Stimulated activated CD8-positive, alpha-beta memory T cell treated with anti-CD3 and anti-CD28 coated beads, Interleukin-4, amount 100 ng/mL, for 4 hours (primary cell): ENCODE results near the gene MED12L.

Source experiments
- DNase-seq, 2 donors: peaks; one replicate each; pipeline ENCODE4 v3.0.0-alpha.2; 2020; ENCODE audit warnings: low read depth in 2 of 2, low spot score in 1 of 2

MED12L gene

DNA sequence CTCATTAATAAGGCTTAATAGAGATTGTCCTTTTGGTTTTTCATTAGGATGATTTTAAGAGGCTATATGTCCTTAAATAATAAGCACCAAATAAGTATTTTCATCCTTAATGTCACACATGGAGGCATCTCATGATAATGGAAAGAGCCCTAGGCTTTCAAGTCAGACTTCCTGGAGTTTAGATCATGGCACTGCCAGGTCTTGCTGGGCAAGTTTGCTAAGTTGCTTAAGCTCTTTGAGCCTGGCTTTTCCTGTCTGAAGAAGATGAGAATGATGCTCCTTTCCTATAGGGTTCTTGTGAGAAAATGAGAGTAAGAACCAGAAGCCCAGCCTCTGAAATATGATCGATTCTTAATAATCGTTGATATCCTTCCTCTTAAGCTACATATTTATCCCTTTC is 322.5 kb downstream of the MED12L start:
- no peak for DNase-seq

DNA sequence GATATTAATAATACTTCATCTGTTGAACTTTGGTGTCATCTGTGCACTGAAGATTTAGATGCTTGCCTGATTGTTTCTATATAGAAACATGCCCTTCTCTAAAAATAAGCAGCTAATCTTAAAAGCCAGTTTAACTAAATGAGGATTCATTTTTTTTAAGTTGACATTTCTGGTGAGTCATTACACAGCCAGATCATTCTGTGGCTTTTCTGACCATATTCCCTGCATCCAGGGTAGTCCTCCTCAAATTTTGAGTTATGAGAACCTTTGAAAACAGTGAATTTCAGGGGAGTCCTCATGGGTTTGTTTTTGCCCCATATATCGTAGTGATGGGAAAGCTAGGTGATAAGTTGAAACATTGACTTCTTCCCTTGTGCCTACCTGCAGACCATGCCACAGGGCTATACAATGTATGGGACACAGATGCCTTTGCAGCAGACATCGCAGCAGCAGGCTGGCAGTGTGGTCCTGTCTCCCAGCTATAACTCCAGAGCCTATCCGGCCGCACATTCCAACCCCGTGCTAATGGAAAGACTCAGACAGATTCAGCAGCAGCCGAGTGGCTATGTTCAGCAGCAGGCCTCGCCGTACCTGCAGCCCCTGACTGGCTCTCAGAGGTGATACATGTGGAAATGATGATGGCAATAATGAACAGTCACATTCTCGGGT is 325.6 kb downstream of the MED12L start:
- DNase-seq: no peak

DNA sequence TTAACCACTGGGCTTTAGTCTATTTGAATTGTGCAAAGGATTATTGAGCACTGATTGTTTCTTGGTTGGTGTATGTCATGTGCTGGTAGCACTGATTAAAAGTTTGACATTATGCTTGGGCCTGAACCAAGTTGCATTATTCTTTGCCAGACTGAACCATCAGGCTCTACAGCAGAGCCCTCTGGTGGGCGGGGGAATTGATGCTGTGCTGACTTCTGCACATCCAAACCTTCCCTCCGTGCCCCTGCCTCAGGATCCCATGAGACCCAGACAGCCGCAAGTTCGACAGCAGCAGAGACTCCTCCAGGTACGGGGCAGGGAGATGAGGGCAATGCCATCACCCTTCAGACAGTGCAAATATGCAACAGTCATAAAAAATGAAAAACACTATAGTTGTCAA is 327.5 kb downstream of the MED12L start:
- DNase-seq: no peak

DNA sequence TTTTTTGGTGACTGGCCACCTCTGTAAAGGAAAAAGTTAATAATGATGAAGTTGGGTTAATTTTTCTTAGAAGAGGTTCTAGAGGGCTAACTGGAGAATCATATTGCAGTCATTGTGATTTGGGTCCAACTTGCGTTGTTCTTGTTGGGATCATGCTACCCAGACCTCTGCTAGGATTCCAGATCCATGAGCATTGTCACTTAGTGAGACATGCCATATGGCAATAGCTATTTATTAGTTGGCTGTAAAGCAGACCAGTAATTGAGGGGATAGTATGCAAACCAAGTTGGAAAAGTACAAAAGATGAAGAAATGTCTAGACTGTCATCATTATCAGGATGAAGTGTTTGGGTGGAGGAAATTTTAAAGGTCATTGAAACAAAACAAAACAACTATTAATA is 329.8 kb downstream of the MED12L start:
- DNase-seq: no peak

DNA sequence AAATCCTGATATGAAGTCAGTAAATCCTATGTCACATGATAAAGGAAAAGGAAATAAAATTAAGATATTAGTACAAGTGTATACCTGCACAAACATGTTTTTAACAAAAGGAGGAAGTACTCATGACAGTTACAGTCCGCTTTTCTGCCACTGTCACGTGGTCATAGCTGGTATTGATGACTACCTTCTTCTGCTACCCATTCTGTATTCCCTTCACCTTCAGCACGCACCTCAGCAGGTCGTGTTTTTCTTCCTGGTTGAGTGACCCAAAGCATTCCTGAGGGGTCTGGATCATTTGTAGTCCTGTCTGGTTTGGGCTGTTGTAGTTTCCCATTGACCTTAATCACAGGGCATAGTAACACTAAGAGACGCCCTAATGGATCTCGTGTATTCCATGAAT is 334.3 kb downstream of the MED12L start:
- DNase-seq: no peak

DNA sequence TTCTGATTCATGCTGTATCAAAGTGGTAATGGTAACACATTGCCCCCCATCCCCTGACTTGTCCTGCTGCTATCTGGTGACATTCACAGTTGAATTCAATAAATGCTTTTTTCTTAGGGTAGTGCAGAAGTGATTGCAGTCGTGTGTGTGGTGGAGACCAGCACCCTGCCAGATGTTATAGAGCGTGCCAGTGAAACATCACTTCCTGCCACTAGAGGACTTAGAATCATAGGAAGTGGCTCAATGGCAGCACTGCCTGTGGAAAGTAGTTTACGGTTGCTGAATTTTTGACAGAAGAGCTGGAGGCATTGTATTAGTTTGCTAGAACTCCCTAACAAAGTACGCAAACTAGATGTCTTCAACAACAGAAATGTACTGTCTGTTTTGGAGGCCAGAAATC is 336.5 kb downstream of the MED12L start:
- DNase-seq: no peak

DNA sequence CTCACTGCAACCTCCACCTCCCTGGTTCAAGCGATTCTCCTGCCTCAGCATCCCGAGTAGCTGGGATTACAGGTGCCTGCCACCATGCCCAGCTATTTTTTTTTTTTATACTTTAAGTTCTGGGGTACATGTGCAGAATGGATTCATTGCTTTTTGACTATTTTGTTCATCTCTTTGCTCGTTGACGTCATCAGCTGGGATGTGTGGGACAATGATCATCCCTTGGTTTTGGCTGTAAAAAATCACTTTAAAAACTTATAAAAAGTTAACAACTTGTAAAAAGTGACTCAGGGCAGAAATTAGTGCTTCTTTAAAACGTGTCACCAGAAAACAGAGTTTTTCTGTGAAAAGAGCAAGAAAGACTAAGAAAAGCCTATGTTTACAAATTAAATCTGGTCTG is 337.6 kb downstream of the MED12L start:
- no peak for DNase-seq

DNA sequence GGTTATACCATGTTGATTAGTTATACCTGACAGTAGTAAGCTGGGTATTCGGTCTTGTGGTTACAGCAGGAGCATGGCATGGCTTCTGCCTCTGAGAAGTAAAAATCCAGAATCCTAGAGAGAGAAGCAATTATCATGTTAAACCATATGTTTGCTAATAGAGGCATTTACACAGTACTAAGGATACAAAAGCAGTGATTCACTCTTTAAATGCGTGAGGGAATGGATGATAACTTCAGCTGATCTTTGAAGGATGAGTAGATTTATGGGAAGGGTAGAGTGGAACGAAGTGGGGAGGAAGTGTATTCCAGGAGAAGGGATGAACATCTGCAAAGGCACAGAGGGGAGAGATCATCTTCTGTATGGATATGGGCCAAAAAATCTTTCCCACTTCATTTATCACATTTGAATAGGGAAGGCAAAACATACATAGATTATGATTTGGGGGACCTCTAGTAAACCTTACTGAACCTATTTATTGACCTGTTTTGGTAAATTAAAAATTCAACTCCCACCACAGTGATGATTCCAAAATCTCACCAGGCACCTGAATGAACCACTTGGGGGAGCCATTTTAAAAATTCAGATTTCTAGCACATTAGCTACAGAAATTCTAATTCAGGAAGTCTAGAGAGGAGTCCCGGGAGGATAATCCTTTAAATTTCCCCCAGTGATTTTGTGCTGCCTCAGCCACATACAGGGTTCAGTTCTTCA is 340.3 kb downstream of the MED12L start:
- no peak for DNase-seq

DNA sequence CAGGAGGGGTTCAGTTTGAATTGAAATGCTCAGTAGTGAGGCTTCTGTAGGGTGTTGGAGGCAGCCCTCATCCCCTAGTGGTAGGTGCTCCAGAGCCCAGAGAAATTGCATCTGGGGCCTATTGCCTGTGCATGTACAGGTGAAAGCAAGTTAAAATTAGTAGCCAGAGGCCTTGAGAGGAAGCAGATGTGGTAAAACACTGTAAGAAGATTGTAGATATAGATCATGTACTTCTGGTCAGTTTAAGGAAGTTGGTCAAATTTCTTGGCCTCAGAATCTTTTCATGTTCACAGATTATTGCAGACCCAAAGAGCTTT is 340.8 kb downstream of the MED12L start:
- DNase-seq: no peak

DNA sequence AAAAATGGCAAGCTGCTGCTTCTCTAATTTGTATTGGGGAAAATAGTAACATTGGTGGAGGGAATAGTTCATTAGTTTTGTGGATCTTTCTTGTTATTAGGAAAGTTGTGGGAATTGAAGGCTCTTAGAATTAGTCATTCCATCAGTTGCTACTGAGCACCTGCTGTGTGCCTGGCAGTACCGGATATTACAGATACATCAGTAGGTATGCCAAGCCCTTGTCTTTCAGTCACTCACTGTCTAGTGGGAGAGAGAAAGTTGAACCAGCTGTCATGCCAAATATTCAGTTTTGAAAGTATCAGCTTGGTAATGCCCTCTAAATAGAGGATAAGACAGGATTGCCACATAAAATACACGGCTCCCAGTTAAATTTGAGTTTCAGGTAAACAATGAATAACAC is 342.9 kb downstream of the MED12L start:
- no peak for DNase-seq

DNA sequence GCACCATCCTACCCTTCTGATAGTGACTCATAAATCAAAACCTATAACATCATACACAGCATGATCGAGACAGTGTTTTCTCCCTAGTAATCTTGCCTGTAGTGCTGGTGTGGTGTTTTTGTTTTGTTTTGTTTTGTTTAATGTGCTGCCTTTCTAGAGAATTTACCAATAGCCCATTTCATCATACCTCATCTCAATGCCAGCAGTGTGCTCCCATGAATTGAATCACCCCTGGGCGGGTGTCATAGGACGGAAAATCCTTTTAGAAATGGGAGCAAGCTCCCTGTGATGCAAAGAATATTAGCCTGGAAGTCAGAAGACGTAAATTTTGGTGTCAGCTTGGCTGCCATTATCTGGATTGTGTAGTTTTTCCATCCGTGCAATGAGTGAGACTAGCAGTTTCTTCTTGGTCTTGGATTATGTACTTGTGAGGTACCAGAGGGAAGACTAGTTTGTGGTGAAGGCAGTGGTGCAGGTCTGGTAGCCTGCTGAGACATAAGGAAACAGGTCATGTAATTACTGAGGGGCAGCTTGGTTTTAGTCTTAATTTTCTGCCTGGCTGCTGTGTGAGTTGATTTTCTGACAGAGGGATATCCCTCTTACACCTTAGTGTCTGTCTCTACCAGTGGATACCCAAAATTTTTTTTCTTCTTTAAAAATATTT is 345.5 kb downstream of the MED12L start:
- DNase-seq: no peak

DNA sequence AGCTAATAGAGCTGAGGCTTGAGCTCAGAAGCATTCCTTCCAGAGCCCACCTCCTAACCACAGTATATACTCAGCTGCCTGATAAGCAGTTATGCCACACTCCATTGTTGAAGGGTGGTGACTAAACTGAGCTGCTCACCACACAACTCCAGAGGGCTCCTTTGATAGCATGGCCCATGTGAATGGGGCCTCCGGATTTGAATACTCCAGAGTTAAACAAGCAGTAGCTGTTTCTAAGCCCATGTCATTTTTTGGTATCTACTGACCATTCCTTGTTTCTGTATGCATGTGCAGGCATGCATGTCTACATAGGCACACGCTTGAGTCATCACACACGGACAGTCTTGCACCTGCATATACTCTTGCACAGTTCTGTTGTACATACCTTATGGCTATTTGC is 346.5 kb downstream of the MED12L start:
- no peak for DNase-seq

DNA sequence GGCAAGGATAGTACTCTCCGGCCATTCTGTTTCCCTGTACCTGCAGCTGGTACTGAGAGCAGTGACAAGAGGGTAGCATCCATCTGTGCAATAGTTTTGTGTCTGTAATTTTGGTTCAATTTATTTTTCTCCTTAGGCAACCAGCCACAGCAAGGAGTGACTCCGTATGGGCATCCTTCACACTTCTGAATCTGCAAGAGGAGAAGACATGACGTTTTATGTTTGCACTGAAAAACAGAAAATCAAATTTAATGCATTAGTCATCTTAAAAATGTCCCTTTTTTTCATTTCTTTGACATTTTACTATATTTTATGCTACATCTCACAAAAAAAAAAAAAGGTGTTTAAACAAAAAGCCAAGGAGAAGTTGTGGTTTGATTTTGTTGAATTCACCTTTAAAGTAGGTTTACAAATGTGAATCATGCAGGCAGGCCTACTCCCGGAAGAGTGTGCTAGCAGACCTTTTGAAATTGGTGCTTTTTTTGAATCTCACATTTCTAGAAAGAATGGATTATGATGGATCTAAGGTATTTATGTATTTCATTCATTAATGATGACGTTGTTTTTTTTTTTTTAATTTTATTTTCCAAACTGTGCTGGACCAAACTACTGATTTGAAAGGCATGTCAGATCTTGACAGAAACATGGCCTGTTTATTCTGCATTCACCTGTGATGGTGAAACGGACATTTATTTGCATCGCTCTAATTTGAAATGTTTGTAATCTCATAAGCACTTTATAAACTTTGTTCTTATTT is 347.3 kb downstream of the MED12L start:
- DNase-seq: no peak

DNA sequence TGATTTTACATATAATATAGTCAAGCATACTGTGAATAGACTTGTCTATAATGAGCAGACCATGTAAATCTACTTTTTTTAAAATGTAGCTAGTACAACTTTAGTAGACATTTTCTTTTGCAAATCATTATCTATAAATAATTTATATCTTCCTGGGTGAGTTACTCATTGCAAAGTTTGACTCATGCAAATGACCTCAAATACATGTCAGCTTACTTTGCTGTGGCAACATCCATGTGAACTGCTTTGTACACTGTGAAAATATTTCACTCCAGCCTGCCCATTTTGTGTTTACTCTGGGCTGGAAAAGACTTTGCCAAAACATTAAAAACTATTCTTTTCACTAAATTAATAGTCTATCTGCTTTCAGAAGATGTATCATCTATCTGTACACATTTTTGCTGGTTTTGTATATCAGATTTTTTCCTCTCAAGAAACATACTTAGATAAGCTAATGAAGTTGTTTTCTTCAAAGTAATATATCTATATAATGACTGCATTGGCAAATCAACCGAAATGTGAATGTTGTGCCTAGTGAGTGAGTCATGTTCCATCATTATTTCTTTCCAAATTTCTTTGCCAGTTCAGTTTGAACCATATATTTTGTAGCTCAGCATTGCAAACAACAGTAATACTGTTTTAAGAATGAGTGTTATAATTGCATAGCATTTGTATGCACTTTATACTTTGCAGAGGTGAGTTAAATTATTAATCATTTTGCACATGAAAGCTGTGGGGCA is 348.9 kb downstream of the MED12L start:
- DNase-seq: no peak

DNA sequence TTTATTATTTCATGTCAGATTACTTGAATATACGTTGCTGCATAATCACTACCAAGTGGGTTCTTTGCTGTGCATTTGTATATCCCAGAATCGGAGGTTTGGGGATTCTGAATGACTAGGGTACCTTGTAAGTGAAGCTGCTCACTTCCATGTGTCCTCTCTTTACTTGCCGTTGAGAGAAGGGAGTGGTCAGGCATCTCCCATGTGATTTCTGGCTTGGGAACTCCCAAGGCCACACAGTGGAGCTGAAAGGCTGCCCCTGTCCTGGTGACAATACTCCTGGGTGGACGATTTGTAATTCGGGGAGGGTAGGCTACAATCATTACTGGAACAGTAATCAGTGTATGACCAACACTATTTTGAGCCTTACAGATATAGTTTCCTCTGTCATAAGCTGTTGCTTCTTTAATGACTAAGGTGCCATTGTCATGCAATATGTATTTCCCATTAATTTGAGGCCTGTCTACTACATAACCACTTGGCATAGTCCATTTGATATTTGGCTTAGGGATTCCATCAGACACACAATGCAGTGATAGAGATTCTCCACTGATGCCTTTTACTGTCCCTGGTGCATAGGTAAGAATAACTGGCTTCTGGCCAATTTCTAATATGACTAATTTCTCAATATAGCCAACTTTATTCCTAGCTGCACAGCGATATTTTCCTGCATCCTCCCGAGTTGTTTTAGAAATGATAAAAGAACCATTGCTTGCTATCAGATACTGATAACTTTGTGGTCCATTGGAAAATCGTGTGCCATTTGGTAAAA is 351.4 kb downstream of the MED12L start:
- no peak for DNase-seq

DNA sequence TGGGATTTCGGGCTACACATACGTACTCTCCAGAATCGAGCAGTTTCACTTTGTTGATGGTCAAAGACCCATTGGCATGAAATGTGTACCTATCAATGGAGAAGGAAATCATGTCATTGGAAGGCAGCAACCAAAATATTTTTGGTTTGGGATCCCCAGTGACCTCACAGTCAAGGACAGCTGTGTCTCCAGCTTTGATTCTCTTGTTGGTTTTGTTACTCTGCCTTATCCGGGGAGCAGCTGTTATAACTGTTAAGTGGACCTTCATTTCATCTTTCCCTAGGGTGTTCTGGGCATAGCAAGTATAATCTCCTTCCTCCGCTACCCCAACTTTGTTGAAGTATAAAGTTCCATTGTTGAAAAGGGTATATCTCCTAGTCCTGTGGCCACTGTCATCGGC is 352.4 kb downstream of the MED12L start:
- DNase-seq: no peak

DNA sequence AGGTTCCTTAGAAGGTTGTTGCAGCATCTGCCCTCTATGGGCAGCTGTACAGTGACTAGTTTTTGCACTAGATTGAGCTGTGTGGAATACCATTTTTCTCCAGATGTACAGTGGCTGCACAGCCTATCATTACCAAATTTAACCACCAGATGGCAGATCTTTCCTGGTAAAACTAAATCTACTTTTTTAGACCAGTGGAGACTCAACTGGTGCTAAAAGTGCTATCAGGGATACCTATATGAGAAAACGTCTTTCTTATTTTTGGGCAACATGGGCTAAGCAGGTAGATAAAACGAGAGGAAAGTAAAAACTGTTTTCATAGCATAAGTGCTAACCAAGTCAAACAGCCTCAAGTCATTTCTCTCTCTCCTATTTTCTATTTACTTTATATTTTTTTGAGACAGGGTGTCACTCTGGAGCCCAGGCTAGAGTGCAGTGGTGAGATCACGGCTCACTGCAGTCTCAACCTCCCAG is 354.2 kb downstream of the MED12L start:
- no peak for DNase-seq

DNA sequence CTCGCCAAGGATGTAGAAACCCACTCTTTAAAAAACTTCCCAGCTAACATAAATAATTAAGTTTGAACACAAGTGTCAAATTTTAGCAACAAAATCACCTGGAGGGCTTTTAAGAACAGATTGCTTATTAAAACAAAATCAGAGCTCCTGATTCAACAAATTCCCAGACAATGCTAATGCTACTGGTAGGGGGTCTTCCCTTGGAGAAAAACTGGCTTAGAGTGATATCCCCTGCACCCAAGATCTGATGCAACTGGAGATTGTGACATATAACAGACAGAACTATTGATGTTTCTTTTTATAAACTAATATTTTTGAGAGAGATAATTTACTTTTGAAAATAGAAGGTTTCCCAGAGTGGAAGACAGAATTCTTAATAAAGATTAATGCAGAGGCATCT is 355.5 kb downstream of the MED12L start:
- no peak for DNase-seq

DNA sequence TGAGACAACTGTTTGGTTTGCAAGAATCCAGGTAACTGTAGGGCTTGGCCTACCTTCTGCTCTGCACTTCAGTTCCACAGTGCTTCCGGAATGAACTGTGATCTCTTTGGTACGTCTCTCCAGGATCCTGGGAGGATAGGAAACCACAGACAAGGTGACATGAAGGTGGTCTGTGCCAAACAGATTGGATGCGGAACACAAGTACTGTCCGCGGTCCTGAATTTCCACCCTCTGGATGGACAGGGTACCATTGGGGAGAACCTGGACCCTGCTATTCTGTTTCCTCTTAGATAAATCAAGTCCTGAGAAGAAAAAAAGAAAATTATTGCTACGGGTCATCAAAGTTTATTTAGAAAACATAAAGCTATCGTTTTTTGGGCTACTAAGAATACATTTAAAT is 358.1 kb downstream of the MED12L start:
- no peak for DNase-seq

DNA sequence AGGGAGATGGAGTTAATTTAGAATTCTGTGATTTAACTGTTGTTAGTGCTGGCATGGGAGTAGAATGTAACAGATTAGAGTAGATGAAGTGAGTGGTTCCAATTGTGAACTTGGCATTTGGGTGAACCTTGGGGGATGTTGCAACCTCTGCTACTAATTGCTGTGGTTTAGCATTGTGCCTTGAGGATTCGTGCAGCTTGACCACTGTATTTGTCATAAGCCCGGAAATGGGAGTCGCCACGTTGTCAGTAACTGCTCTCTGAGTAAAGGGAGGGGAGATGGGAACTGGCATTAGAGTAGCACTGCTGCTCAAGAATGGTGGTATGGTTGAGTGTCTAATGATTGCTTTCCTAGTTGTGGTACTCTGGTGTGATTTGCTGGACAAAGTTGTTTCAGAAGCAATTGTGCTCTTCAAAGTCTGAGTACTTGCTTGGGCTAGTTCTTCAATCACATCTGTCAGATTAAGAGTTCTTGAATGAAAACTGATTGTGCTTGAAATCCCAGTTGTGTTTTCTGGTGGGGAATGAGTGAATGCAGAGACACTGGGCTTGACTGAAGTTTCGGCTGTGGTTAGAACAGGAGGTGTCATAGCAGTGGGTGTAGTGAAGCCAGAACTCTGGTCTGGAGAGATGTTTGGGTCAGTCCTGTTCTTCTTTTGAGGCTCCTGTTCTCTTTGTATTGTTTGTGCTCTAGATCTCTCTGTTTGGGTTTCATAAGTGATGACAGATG is 360.0 kb downstream of the MED12L start:
- no peak for DNase-seq
